GM10847 (cell line): ENCODE data around the gene CPD.

Experiments used
- POLR2A ChIP-seq: IDR thresholded peaks from 2 replicates; pipeline ENCODE4 v1.6.1; 2011; ENCODE audit not compliant: insufficient read length; ENCODE audit errors: extremely low read depth

The CPD gene

GRCh38 chr17:30378825-30379302 is at the start of gene CPD:
Gene CPD, plus strand, starts transcription at chr17:30378927. Its CDS starts 54 bp downstream, at chr17:30378981.
- TF ChIP-seq POLR2A, result peak; percentile 52

- no peak for TF ChIP-seq POLR2A
Observed at GRCh38 chr17:30332057-30332542, 46.6 kb upstream of the CPD start.

- no peak for TF ChIP-seq POLR2A
Observed at GRCh38 chr17:30333503-30334360, 45.0 kb upstream of the CPD start, which contains the start of gene TMIGD1. Gene TMIGD1, minus strand, starts transcription at chr17:30334057. Its CDS starts 1,924 bp downstream, at chr17:30332133.

- no peak for TF ChIP-seq POLR2A
Observed at GRCh38 chr17:30334421-30334820, 44.3 kb upstream of the CPD start.

GRCh38 chr17:30336369-30337171 is 42.2 kb upstream of the CPD start:
- no peak for TF ChIP-seq POLR2A

DNA sequence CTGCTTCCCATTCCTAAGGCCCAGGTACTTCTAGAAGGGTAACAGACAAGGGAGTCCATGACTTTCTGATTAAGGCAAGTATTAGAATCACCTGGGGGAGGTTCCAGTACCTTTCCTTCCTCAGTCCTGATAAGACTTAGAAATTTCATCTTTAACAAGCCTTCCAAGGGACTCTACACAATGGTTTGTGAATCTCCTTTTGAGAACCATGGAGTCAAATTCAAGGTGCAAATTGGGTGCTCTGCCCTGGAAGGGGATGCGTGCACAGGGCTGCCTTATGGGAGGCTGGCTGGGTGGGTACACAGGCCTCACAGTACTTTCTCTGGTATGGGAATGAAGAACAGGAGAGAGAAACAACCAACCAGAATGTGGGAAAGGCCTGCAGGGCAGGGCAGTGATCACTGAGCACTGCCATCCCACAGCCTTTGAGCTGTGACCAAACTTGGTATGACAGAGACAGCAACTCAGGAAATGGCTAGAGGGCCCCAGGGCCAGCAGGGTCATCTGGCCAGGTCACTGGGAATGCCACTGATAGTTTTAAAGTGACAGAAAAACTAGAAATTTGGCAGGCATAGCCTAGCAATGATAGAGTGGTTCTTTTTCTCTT is 41.2 kb upstream of the CPD start:
- no peak for TF ChIP-seq POLR2A

GRCh38 chr17:30339086-30339485 is 39.6 kb upstream of the CPD start:
- TF ChIP-seq POLR2A, result no peak

DNA sequence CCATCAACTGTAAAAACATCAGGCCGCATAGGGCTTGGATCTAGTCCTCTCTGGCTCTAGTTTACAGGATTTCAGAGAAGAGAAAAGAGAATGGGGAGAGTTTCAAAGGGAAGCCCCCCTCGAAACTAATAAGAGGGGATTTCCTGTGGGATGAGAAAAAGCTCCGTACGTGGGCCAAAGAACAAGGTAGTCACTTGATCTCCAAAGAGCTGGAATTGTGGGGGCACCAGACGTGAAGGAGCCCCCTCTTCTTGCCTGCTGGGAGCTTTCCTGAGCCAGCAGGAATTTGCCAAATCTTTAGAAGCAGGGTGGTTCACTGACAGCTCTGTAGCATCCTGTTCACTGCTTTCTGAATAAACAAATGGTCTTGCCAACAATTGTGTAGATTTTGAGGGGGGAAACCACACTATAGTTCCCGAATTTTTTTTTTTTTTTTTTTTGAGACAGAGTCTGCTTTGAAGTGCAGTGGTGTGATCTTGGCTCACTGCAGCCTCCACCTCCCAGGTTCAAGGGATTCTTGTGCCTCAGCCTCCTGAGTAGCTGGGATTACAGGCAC is 37.8 kb upstream of the CPD start:
- no peak for TF ChIP-seq POLR2A

DNA sequence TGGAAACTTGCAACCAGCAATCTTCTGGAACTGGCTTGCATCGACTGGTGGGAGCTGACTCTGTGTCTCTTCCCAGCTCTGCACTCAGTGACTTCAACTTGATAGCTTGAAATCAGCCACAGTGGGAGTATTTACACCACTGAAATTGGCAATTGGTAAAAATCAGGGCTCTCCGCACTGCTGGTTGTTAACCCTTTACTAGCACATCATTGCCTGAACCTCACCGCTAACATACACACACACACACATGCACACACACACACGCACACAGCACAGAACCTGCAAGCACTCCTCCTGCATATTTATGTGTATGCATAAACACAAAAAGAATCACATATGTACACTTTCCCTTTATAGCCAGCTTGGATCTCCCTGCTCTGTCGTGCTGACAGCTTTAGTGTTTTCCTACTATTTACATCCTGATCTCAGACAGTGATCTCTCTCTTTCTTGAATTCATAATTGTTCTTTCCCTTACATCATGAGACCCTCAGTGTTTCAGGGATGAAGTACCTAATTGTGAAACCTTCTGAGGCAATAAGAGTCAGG is 37.0 kb upstream of the CPD start:
- TF ChIP-seq POLR2A, result no peak

DNA sequence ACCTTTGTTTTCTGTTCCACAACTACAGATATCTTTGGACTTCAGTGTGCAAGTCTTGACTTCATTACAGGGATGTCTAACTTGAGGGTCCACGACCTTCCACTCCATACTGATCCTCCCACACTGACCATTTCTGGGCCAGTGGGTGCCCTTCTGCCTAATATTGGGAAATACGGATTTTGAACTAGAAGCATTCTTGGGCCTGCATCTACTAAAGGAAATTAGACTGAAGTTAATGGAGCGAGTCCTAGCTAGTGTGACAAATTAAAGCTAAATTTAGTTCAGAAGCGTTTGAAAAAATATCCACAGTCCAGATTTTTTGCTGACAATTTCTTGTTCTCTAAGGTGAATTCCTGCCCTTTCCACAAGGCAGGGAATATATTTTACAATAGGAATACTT is 34.9 kb upstream of the CPD start:
- no peak for TF ChIP-seq POLR2A

DNA sequence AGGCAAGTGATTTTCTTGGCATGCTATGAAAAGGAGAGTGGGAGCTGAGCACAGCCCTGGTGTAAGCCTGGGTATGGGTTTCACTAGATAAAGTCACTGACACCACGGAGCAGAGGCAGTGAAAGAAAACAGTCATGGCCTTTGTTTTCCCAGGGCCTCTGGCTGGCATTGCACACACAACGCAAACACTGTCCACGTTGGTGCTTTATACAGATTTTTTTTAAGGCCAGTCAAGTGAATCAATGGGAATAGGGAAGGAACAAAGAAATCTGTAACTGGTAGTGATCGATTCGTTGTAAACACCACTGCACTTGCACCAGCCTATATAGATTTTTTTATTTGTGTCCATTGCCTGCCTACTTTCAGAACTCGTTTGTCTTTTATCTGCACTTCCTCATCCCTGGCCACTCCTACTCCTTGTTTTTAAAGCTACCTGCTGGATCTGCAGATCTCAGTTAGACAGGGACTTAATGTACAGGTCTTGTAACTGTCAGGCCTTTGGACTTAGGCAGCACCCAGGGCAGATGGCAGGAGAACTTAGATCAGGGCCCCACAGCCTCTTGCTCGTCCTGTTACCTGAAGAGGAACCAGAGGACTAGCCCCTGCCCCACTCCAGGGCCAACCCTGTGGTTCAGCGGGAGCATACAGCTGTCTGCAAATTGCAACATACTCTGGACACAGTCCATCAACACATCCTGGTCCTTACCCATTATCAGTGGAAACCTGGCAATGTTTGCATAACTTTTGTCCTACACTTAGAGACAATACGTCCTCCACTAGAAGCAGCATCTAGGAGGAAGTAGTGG is 34.2 kb upstream of the CPD start:
- TF ChIP-seq POLR2A, result no peak

- TF ChIP-seq POLR2A, result no peak
Observed at GRCh38 chr17:30345089-30345433, 33.7 kb upstream of the CPD start.

- no peak for TF ChIP-seq POLR2A
Observed at GRCh38 chr17:30345527-30346075, 33.1 kb upstream of the CPD start.
